ENCODE data around the gene BCL7C.

- no peak for TF ChIP-seq POLR2A (IDR thresholded peaks at IDR 0.05)
- no peak for TF ChIP-seq CTCF (IDR thresholded peaks at IDR 0.05)
- TF ChIP-seq POLR2AphosphoS5 (IDR thresholded peaks at IDR 0.05): no peak
- no peak for TF ChIP-seq EP300 (IDR thresholded peaks at IDR 0.05)
Observed at GRCh38 chr16:30884760-30885159, 9.1 kb downstream of the BCL7C start.
